Embryonic facial prominence (tissue), 1 donor: ENCODE measurements around the gene NFATC3.

Experiments
- DNase-seq: peaks from one replicate; pipeline ENCODE4 v3.0.0-alpha.2; 2016; ENCODE audit errors: extremely low spot score

NFATC3 gene

DNA sequence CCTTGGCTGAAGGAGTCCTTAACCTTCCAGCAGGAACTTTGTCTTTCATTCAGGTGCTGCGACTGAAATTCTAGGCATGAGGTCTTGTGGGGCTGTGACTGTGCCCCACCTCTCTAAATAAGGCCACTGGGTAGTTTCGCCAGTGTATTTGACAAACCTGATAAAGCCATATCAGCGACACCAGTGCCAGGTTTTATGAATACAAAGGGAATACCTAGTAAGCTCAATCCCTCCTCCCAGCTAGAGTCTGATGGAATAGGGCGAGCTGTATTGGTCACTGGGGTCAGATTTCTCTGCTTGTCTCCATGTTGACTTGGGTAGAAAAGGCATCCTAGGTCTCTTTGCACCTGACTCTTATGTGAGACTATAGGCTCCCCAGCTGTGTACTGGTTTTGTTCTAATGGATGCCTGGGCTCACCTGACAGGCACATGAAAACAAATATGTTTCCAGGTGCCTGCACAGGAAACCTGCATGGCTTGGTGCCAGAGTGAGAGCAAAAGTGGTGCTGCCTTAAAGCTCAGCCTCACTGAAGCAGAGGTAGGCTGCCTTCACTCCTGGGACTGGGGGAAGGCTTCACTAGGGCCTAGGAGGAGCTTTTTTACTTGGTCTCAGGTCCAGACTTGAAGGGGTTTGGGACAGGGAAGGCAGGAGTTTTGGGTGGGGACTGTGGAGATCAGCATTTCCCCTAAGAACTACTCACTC is 187.5 kb downstream of the NFATC3 start:
- no peak for DNase-seq

DNA sequence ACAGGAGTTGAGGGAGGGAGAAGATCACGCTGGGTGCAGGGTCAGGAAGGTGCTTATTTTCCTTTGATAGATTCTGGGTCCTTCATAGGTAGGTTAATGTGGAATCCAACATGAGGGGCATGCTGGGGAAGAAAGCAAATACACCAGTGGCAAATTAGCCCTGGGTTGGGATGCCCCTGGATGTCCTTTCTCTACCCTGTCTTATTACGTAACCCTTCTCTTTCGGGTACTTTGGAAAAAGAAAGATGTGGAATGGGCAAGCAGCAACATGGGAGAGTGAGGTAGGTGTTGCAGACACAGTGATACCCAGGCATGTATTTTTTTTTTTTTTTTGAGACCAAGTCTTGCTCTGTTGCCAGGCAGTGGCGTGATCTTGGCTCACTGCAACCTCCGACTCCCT is 188.3 kb downstream of the NFATC3 start:
- no peak for DNase-seq

DNA sequence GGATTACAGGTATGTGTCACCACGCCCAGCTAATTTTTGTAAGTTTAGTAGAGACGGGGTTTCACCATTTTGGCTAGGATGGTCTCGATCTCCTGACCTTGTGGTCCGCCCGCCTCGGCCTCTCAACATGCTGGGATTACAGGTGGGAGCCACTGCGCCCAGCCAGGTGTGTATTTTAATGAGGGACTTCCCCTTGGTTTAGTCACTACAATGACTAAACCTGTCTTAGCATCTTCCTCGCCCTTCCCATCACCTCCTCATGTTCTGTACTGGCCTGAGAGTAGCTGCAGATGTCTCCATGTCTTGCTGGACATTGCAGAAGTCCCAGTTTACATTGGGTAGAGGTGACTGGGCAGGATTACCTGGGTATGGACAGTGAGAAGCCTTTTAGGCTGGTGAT is 188.7 kb downstream of the NFATC3 start:
- DNase-seq = no peak

DNA sequence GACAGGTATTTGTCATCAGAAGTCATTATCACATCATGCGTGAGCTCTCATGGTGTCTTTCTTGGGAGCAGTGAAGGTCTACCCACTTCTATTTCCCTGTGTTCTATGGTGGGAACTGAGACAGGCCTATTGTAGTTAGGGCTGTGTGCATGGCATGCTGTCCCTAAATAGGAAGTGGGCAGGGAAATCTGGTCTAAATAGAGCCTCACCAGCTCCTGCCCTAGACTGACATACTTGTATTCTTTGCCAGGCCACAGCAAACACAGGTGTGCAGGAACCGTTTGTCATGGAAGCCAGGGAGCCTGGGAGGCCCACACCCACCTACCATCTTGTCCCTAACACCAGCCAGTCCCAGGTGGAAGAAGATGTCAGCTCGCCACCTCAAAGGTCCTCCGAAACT is 189.3 kb downstream of the NFATC3 start:
- no peak for DNase-seq

DNA sequence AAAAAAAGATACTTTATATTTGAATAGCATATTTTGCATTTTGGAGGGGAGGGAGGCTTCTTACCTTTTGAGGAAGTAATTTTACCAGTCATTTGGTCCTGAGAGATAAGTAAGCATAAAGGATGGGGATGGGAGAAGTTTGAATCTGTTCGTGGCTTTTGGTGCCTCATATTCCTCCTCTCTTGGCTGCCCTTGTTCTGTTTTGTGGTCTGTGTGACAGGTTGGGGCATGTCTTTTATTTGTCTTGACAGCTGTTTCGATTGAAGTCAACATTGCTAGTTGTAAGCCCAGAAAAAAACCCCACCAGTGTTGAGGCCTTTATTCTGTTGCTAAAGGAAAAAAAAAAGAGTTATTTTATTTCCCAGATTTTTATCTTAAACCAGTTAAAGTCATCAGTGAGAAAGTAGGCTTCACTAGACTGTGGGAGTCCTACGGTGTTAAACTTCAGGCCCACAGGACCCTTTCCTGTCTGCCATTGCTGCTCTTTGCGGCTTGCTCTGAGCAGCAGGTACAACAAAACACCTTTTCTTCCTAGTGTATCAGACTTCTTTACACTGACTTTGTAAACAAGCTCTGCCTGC is 190.5 kb downstream of the NFATC3 start:
- no peak for DNase-seq

DNA sequence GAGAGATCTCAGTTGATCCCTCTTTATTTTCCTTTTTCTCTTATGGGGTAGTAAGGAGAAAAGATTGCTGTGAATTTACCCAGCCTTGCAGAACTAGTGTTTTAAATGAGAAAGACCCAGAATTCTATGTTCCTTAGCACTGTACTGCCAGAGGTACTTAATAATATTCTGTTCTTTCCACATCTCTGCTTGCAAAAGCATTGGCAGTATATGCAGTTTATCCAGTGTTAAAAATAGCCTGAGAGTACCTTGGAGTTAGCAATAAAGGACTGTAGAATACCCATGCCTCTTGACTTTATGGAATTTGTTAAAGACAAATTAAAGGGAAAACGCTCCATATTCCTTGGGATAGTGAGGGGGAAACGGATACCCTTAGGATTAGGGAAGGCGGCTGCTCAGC is 191.1 kb downstream of the NFATC3 start:
- no peak for DNase-seq
